CD4-positive, alpha-beta T cell (primary cell): ENCODE data around the gene FBXL13. TPM values are rescaled to one million over a fixed set of nuclear protein-coding genes. Genes with fewer than 3 reads are reported as not detected.

Experiments
- ATAC-seq: fragments of 200-7000 bp; cut with Tn5 transposase; one replicate; pipeline ENCODE4 v1.10.0; 2022; ENCODE audit warnings: mild to moderate bottlenecking; ENCODE audit not compliant: poor library complexity
- CTCF ChIA-PET: fragments of 350-600 bp; sonication (Branson Sonifier 250); formaldehyde crosslinking; loops from one replicate; lab custom pipeline; 2021; ENCODE audit warnings: antibody characterized with exemption, inconsistent platforms; lab: Charles Lee
- POLR2A ChIA-PET: fragments of 350-600 bp; sonication (Branson Sonifier 250); formaldehyde crosslinking; loops from one replicate; lab custom pipeline; 2021; ENCODE audit warnings: antibody characterized with exemption, inconsistent platforms; lab: Charles Lee
- DNase-seq, 14 experiments: peaks; one replicate each; pipeline ENCODE4 v3.0.0-alpha.2; 2013 to 2020; ENCODE audit warnings: mixed read lengths in 2 of 14
- H3K27ac ChIP-seq, 2 donors: one replicate each; pipeline versions ENCODE4 v1.5.1 to v1.7.0; 2013; ENCODE audit warnings: low read length in 2 of 2, low read depth in 1 of 2, mild to moderate bottlenecking in 1 of 2
- H3K27me3 ChIP-seq, 2 experiments: 1 replicate in 1 of 2; 2 replicates in 1 of 2; pipeline versions ENCODE4 v1.6.1 to v1.7.0; 2013; ENCODE audit warnings: low read length in 2 of 2, control low read depth in 1 of 2, mild to moderate bottlenecking in 1 of 2, moderate library complexity in 1 of 2; ENCODE audit not compliant: insufficient read depth in 2 of 2, control insufficient read depth in 1 of 2
- H3K36me3 ChIP-seq: one replicate; pipeline ENCODE4 v1.6.1; 2013; ENCODE audit warnings: low read length, control low read depth; ENCODE audit not compliant: insufficient read depth
- H3K4me1 ChIP-seq: one replicate; pipeline ENCODE4 v1.6.1; 2013; ENCODE audit warnings: low read length, control low read depth; ENCODE audit not compliant: insufficient read depth
- H3K4me3 ChIP-seq: one replicate; pipeline ENCODE4 v1.5.1; 2013; ENCODE audit warnings: mild to moderate bottlenecking, low read length, moderate library complexity
- H3K9me3 ChIP-seq, 2 experiments: 1 replicate in 1 of 2; 2 replicates in 1 of 2; pipeline versions ENCODE4 v1.6.1 to v1.7.0; 2013; ENCODE audit warnings: low read length in 2 of 2, mild to moderate bottlenecking in 2 of 2, control low read depth in 1 of 2, moderate library complexity in 1 of 2; ENCODE audit not compliant: control insufficient read depth in 1 of 2, insufficient read depth in 1 of 2
- H3K27ac Mint-ChIP-seq: one replicate; pipeline ENCODE4 v1.8.0; 2020; ENCODE audit warnings: mixed read lengths
- H3K27me3 Mint-ChIP-seq: one replicate; pipeline ENCODE4 v1.8.0; 2021; ENCODE audit warnings: mixed read lengths
- H3K36me3 Mint-ChIP-seq: one replicate; pipeline ENCODE4 v1.8.0; 2021; ENCODE audit warnings: low read depth, mixed read lengths
- H3K4me1 Mint-ChIP-seq: one replicate; pipeline ENCODE4 v1.8.0; 2021; ENCODE audit warnings: low read depth, mixed read lengths
- H3K4me3 Mint-ChIP-seq: one replicate; pipeline ENCODE4 v1.8.0; 2020; ENCODE audit warnings: mild to moderate bottlenecking, mixed read lengths
- H3K9me3 Mint-ChIP-seq: one replicate; pipeline ENCODE4 v1.8.0; 2020; ENCODE audit warnings: mixed read lengths
- intact Hi-C, 2 experiments: fragments of 100-400 bp; cut with DNase I in 1 of 2; cut with micrococcal nuclease in 1 of 2; formaldehyde crosslinking; loops; one replicate each; pipeline versions ENCODE4 v1.15.1 to v1.9.0; 2023 to 2025; cut with DNase I, micrococcal nuclease
- total RNA-seq, 174 experiments: library from RNA in 2 of 174; stranded (reverse) in 2 of 174; gene quantifications; one replicate each; pipeline ENCODE4 v1.2.3 and lab custom pipeline; 2021 to 2026
- TF ChIP-seq, protein P1 (sequence below): fragments of 200-600 bp; IDR thresholded peaks from one replicate; pipeline ENCODE4 v1.8.0; 2022; ENCODE audit warnings: antibody characterized with exemption, mild to moderate bottlenecking

FBXL13 gene
- total RNA-seq, 2 experiments from 2014 or later: 0.89 to 1.4 TPM

DNA sequence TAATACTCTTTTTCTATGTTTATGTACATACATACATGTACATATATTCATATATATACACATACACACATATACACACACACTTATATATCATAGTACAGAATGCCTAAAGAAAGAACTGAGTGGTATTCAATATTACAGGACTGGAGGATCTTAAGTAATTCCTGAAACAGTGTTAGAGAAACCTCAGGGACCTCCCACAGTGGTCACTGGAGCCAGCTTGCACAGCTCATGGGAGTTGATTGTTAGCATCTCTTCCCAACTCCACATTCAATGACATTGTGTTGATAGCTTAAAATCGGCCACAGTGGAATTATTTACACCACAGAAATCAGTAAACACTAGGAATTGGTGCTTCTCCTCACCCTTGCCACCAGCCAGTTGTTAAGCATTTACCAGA lies 155.8 kb downstream of the FBXL13 start:
- intact Hi-C loops: no loop called here
- CTCF ChIA-PET: no interaction called here
- Mint-ChIP-seq H3K4me1 (no peaks in the 10 kb centered on the region), H3K27me3 (no peaks in the 10 kb centered on the region), H3K9me3 (no peaks in the 10 kb centered on the region), H3K27ac (no peak overlapping the region), H3K36me3 (no peaks in the 10 kb centered on the region), H3K4me3 (no peak overlapping the region)
- no peak overlapping the region for H3K4me3 ChIP-seq
- no peaks in the 10 kb centered on the region for H3K27me3 ChIP-seq
- POLR2A ChIA-PET: no interaction called here
- no peaks in the 10 kb centered on the region for H3K4me1 ChIP-seq
- DNase-seq: no peak
- no peaks in the 10 kb centered on the region for H3K36me3 ChIP-seq
- ATAC-seq: no peak
- no peak overlapping the region for H3K27ac ChIP-seq
- no peaks in the 10 kb centered on the region for H3K9me3 ChIP-seq
- TF ChIP-seq, protein P1, sequence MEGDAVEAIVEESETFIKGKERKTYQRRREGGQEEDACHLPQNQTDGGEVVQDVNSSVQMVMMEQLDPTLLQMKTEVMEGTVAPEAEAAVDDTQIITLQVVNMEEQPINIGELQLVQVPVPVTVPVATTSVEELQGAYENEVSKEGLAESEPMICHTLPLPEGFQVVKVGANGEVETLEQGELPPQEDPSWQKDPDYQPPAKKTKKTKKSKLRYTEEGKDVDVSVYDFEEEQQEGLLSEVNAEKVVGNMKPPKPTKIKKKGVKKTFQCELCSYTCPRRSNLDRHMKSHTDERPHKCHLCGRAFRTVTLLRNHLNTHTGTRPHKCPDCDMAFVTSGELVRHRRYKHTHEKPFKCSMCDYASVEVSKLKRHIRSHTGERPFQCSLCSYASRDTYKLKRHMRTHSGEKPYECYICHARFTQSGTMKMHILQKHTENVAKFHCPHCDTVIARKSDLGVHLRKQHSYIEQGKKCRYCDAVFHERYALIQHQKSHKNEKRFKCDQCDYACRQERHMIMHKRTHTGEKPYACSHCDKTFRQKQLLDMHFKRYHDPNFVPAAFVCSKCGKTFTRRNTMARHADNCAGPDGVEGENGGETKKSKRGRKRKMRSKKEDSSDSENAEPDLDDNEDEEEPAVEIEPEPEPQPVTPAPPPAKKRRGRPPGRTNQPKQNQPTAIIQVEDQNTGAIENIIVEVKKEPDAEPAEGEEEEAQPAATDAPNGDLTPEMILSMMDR: no peak

DNA sequence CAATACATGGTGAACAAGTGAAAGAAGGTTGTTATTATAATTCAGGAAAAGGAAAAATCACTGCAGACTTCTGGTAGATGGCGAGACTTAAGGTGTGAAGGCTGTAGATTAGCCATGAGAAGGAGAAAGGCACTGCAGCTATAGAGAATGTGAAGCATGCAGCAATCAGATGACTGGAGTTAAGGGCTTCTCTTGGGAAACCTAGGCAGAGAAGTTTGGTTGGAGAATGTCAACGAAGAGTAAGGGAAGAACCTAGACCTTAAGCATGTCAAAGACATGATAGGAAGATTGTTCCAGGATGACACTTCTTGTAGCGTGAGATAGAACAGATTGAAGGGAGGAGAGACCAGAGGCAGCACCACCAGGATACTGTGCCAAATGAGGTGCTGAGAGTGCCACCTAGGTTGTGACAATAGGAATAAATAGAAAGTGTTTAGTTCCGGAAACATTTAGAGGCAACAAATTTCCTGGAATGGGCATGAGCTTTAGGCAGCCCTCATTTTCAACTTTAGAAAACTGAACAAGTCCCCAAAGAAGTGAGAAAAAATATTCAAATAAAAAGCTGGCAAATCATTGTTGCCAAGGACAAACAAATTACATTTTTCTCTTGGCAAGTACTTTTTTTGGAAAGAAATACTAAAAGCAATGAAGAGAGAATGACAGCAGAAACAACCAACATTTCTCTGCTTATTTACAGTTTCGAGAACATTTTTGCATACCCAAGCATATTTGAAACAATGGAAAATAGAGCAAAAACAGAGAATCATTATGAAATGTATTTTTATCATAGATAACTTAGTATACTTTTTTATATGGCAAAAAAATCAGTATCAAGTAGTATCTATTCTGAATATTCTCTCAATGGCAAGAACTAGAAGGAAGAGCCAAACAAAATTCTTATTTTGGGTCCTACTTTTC lies 156.9 kb downstream of the FBXL13 start:
- no peak for ATAC-seq
- Histone ChIP-seq H3K4me3 (no peak overlapping the region), H3K4me1 (no peaks in the 10 kb centered on the region), H3K27me3 (no peaks in the 10 kb centered on the region), H3K9me3 (no peaks in the 10 kb centered on the region), H3K27ac (no peak overlapping the region), H3K36me3 (no peaks in the 10 kb centered on the region)
- TF ChIP-seq, protein P1: no peak
- no peak for DNase-seq
- ChIA-PET POLR2A (no interaction called here), CTCF (no interaction called here)
- intact Hi-C loops: no loop called here
- Mint-ChIP-seq H3K36me3 (no peaks in the 10 kb centered on the region), H3K27me3 (no peaks in the 10 kb centered on the region), H3K9me3 (no peaks in the 10 kb centered on the region), H3K4me3 (no peak overlapping the region), H3K4me1 (peaks cover 5% of the 10 kb centered on the region), H3K27ac (no peak overlapping the region)

DNA sequence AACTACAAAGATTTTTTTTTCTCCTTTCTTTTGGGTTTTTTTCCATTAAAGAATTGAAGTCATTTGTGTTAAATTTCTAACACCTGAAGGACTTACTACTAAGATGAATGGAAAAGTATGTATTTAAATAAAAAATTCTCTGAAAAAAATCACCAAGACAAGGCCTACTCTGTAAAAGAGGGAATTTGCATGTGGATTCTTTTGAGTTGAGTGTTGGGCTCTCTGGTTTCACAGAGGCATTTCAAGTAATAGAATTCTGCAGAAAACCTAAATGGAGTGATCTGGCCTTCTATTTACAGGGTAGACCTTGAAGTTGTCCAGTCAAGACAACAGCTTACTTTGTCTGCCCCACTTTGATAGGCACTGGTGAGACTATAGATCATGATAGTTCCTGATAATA lies 157.7 kb downstream of the FBXL13 start:
- Mint-ChIP-seq H3K36me3 (no peaks in the 10 kb centered on the region), H3K4me3 (no peak overlapping the region), H3K4me1 (peaks cover 5% of the 10 kb centered on the region), H3K9me3 (no peaks in the 10 kb centered on the region), H3K27me3 (no peaks in the 10 kb centered on the region), H3K27ac (no peak overlapping the region)
- TF ChIP-seq, protein P1: no peak
- intact Hi-C loops: no loop called here
- no peaks in the 10 kb centered on the region for H3K27me3 ChIP-seq
- CTCF ChIA-PET: no interaction called here
- H3K4me1 ChIP-seq: no peaks in the 10 kb centered on the region
- no peak overlapping the region for H3K4me3 ChIP-seq
- POLR2A ChIA-PET: no interaction called here
- H3K27ac ChIP-seq: no peak overlapping the region
- no peaks in the 10 kb centered on the region for H3K36me3 ChIP-seq
- ATAC-seq (no peak), DNase-seq (no peak)
- H3K9me3 ChIP-seq: no peaks in the 10 kb centered on the region
